ENCODE results near the gene DDX20.
"Not testable (repeated sequence)": the region's sequence is repeated elsewhere in the genome, so short reads cannot be mapped to it uniquely, and the experiment has no call there.

The DDX20 gene

GRCh38 chr1:111733183-111733991, 22.3 kb upstream of the DDX20 start:
- no peak for DNase-seq (ENCODE audit: low read depth in 2 of 2)

DNA sequence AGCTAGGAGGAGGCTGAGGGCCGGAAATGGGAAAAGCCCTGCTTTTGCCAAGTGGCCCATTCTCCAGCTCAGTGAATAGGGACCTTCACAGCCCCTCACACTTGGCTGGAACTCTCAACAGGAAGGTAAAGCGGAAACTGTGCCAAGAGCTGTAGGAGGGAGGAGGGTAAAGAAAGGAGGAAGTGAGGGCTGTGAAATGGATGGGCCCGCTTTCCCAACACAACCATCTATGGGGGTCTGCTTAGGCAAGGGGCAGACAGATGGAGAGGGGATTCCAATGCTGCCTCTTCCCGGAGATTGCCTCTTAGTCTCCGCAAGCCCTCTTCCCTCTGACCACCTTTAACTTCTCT, 21.7 kb upstream of the DDX20 start:
- DNase-seq (ENCODE audit: low read depth in 2 of 2): no peak

DNA sequence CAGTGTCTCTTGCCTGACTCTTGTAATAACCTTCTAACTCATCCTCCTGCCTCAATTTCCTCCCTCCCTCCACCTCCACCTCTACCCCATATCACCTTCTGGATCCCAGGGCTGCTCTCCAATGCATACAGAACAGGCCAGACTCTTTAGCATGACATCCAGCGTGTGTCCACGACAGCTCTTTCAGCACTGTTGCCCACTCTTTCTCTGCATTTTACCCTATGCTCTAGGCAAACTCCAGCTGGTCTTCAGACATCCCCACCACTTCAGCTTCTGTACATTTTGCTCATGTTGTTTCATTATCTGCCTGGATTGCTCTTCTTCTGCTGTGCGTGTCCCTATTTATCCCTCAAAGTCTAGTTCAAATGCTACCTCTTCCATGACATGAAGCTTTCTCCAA, 21.3 kb upstream of the DDX20 start:
- DNase-seq (ENCODE audit: low read depth in 2 of 2): no peak

- no peak for DNase-seq (ENCODE audit: low read depth in 2 of 2)
These were observed 20.8 kb upstream of the DDX20 start for GRCh38 chr1:111734856-111735255.

DNA sequence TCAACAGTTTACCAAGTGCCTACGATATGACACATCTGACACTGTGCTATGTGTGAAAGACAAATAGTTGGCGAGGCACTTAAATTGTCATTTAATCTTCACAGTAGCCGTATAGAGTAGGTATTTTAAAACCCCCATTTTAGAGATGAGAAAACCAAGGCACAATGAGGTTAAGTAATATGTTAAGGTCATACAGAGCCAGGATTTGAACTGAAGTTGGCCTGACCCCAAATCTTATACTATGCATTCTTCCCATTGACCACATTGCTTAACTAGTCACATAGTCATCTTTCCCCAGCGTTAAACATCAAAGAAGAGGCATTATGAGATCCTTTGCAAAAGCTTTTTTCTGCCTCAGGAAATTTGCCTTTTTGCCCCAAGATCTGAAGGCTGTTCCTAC, 20.4 kb upstream of the DDX20 start:
- DNase-seq (ENCODE audit: low read depth in 2 of 2): no peak

GRCh38 chr1:111735858-111736544, 19.7 kb upstream of the DDX20 start:
- DNase-seq (ENCODE audit: low read depth in 2 of 2): no peak

DNA sequence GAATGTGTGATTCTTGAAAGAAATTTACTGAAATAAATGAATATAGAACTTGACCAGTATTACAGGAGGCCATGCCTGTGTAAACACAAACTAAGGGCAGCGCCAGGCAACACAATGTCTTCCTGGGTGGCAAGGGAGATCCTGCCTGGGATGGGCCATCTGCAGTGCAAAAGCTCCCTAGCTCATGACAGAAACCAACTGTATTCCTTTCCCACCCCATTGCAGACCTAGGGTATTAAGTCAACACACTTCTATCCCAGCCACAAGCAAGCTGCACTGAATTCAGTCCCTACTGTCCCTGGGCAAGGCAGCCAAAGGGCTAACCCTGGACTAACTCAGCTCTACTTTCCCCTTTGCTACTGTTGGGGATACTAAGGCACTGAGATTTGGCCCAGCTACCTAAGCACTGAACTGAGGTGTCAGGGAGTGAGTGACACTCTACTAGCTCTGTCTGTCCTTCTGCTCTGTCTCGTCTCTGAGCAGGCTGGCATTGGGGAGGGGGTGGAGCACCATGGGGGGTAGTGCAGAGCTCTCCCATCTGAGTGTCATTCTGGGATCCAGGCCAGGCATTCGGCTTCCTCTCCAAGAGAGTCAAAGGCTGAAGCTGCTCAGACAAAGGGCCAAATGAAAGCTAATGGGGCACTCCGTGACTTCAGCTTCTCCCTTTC, 19.0 kb upstream of the DDX20 start:
- DNase-seq (ENCODE audit: low read depth in 2 of 2): no peak

GRCh38 chr1:111737216-111738132, 18.2 kb upstream of the DDX20 start:
- DNase-seq (ENCODE audit: low read depth in 2 of 2): no peak

DNA sequence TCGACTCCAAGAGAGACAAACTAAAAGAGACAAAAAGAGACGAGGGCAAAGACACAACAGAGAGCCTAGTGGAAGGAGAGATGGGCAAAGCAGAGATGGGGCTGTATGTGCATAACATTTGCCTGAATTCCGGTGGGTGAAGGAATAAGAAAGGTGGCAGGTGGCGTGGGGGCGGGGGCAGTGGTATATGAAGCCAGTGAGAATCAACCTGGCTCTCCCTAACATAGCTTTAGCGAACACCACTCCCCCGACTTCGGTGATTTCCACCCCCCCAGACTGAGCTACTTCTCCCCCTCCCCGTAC, 17.6 kb upstream of the DDX20 start:
- DNase-seq (ENCODE audit: low read depth in 2 of 2): no peak

- DNase-seq (ENCODE audit: low read depth in 2 of 2): peak in 1 of 2 donors; percentile 21
These were observed 17.1 kb upstream of the DDX20 start for GRCh38 chr1:111738436-111739193.

DNA sequence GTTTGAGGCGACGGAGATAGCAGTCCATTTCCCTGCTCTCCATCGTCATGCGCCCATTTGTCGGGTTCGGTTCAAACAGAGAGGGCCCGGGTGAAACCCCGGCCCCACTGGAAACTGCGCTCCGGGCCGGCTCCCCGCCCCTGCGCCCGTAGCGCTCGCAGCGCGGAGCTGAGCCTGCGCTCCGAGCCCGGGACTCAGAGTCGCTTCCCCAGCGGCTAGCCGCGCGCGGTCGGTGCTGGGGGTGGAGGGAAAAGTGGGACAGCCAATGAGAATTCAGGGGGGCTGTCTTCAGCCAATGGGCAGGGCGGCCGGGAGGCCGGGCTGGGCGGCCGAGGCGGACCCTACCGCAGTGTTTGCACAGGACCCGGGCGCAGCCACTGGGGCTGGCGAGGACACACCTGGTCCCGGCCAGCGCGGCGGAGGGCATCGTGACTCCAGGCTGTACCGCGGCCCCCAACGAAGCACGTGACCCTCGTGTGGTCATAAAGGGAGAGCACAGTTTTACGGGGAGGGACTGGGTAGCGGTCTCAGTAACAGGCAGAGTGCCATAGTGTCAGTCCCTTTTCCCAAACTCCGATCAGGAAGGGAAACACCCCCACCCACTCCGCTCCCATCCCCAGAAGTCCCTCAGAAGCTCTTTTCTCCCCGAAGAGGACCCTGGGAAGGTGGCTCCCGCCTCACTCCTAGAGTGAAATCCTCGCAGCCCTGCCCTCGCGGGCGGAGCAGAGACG, 16.3 kb upstream of the DDX20 start, which contains the start of gene INKA2:
Gene INKA2, minus strand, starts transcription at position 202 of the 731 bp plus-strand sequence. Its CDS starts 153 bp downstream, at position 49.
- DNase-seq (ENCODE audit: low read depth in 2 of 2): peak in 1 of 2 donors; percentile 56

DNA sequence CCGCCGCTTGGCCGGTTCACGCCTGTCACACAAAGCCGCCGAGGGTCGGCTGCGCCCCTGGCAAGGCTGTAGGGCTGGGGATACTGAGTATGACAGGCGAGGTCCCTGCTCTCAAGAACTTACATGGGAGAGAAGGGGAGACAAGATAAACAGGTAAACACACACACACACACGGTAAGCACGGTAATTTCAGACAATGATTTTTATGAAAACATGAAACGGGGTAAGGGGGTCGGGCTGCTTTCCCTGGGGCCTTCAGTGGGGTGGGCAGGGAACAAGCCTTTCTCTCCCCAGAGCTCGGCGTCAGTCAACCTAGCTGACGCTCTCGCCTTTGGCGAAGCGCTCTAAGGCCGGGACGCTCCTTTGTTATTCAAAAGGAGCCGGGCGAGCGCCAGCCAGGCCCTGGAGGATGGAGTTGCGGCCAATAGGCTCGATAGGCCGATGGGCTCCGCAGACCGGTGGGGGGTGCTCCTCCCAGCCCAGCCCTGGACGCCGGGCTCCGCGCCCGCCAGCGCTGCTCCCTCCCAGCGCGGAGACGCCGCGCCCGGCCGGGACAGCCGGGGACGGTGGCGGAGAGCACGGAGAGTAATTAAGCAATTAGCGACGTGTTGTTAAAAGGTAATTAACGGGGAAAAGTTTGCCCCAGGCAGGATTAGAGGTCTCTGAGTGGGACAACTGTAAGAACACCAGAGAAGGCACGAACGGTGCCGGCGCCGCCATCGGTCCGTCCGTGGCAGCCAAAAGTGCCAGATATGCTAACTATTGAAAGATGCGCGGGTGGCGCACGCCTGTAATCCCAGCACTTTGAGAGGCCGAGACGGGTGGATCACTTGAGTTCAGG, 15.6 kb upstream of the DDX20 start:
- no peak for DNase-seq (ENCODE audit: low read depth in 2 of 2)

DNA sequence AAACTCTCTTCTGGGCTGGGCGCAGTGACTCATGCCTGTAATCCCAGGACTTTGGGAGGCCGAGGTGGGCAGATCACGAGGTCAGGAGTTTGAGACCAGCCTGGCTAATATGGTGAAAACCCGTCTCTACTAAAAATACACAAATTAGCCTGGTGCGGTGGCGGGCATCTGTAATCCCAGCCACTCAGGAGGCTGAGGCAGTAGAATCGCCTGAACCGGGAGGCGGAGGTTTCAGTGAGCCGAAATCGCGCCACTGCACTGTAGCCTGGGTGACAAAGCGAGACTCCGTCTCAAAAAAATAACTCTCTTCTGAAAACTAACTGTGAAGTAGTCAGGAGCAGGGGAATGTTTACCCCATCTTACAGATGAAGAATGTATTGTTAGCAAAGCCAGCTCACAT, 13.4 kb upstream of the DDX20 start:
- not testable (repeated sequence) for DNase-seq (ENCODE audit: low read depth in 2 of 2)

GRCh38 chr1:111742938-111743549, 12.7 kb upstream of the DDX20 start:
- DNase-seq (ENCODE audit: low read depth in 2 of 2): no peak

DNA sequence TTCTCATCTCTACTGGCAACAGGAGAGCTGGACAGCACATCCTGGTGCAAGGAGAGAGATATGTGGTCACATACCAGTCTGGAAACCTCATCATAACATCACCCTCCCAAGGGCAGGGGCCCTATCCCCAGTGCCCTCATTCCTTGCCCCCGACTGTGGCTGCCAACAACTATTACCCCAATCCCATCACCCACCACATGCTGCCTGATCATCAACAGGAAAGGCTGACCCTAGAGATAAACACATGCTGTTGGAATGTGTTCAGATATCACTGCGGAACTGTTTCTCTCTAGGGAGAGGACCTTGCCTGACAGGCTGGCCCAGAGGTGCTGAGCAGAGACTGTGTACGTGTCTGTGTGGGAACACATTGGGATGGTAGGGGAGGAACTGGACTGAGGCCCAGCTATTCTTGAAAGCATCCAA, 12.0 kb upstream of the DDX20 start:
- DNase-seq (ENCODE audit: low read depth in 2 of 2): no peak

DNA sequence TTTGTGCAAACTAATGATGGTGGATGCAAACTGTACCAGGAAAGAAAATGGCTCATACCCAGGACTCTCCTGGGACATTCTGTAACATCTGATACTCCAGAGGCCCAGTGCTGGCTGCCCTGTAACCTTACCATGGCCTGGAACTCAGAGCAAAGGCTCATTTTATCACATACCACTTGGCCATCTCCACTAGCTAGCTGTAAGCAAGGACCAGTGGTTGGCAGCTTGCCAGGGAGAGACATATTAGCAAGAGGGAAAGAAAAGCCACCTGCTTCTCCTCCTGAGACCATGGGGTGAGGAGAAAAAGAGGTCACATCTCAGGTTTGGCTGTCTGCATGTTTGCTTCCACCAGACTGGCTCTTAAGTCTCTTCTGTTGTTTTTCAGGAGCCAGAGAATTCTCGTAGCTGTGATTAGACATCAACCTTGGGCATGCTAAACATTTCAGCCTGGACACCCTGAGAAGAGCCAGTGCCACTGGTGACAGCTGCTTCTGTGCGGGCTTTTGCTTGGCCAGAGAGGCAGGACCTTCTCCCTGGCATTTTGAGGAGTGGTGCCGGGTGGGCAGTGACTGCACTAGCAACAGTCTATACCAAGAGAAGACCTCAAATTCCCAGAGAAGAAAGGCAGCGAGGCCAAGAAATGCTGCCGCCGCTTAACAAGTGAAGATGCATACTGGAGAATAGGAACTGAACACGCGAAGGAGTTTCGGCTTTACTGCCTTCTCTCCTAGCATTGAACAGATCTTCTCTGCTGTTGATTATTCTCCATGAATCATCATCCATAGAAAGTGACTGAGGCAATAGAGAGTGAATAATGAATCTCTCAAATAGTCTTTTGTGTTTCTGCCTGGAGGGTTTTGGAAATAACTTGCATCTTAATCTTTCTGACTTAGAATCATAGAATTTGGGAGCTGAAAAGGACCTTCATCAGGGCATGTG, 9.8 kb upstream of the DDX20 start:
- DNase-seq (ENCODE audit: low read depth in 2 of 2): no peak

DNA sequence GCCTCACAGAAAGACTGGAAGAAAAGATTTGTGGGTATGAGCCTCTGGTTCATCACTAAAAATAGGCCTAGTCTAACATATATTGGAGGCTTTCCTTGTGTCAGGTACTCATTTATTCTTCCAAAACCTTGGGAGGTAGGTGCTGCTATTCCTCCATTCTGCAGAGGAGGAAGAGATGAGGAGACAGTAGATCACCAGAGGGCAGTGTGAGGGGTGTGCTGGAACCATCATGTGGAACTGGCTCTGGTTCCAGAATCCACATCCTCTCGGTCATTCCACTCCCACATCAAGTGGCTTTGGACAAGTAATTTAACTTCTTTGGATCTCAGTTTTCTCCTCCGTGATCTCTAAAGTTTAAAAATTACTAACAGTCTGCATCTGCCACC, 9.1 kb upstream of the DDX20 start:
- DNase-seq (ENCODE audit: low read depth in 2 of 2): no peak

DNA sequence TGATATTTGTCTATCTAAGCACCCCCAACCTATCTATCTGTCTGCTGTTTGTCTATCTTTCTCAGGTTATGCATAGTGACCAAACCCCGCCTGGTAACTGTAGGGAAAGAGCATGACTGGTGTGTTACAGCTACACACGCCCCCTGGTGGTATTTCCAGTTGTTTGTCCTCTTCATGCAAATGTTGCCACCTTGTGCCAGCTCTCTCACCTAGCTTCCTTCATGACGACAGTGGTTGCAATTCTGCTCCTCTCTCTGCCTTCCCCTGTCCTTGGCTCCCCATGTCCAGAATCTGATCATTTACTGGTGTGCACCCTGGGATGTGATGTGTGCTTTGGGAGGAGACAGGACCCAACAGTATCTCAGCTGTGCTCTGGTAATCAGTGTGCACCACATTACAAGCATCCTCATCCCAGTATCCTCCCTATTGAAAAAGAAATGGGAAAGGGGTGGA, 8.4 kb upstream of the DDX20 start:
- peak in 1 of 2 donors; percentile 50 for DNase-seq (ENCODE audit: low read depth in 2 of 2)
